Psoas muscle (tissue), 8 donors: ENCODE data around the gene AREG. TPM values are rescaled to one million over a fixed set of nuclear protein-coding genes. Genes with fewer than 3 reads are reported as not detected.

Source experiments
- ATAC-seq, 4 donors: fragments of 200-7000 bp; cut with Tn5 transposase; one replicate each; pipeline ENCODE4 v1.9.1; 2020; ENCODE audit warnings: moderate library complexity in 3 of 4, mild to moderate bottlenecking in 2 of 4
- DNase-seq, 2 donors: peaks; one replicate each; pipeline ENCODE4 v3.0.0-alpha.2; 2020
- H3K27ac ChIP-seq: fragments of 200-600 bp; one replicate; pipeline ENCODE4 v1.8.0; 2022
- H3K27me3 ChIP-seq, 3 donors: fragments of 200-600 bp in 1 of 3; one replicate each; pipeline versions ENCODE4 v1.6.1 to v1.8.0; 2013 to 2022; ENCODE audit warnings: low read length in 2 of 3, mild to moderate bottlenecking in 2 of 3, moderate library complexity in 1 of 3; ENCODE audit not compliant: insufficient read depth in 3 of 3
- H3K36me3 ChIP-seq, 2 donors: fragments of 200-600 bp in 1 of 2; one replicate each; pipeline versions ENCODE4 v1.6.1 to v1.8.0; 2013 to 2022; ENCODE audit warnings: low read depth in 1 of 2, mild to moderate bottlenecking in 1 of 2, moderate library complexity in 1 of 2; ENCODE audit not compliant: insufficient read depth in 1 of 2
- H3K4me1 ChIP-seq: fragments of 200-600 bp; one replicate; pipeline ENCODE4 v1.8.0; 2022
- H3K4me3 ChIP-seq: fragments of 200-600 bp; one replicate; pipeline ENCODE4 v1.8.0; 2022; ENCODE audit warnings: mild to moderate bottlenecking
- H3K9me3 ChIP-seq: fragments of 200-600 bp; one replicate; pipeline ENCODE4 v1.8.0; 2022
- CTCF ChIP-seq: fragments of 200-600 bp; IDR thresholded peaks from one replicate; pipeline ENCODE4 v1.8.0; 2022; ENCODE audit warnings: antibody characterized with exemption
- WGBS, 3 donors: extraction: QIAGEN DNeasy Blood & Tissue Kit; methylation state at CpG; one replicate each; pipeline versions ENCODE4 v1.1.6 to v1.1.7; 2013; 5-methylcytosine and 5-hydroxymethylcytosine counted together
- intact Hi-C, 2 donors: fragments of 100-400 bp; cut with DNase I; formaldehyde crosslinking; loops; one replicate each; pipeline versions ENCODE4 v1.11.0 to v1.14.2; 2022
- polyA plus RNA-seq, 3 donors: library from polyadenylated mRNA; stranded (reverse); fragments of 200-250 nt; gene quantifications; one replicate each; pipeline ENCODE4 v1.2.3, GENCODE V29; 2013
- total RNA-seq, 4 donors: library from RNA; stranded (reverse); fragmentation: NEBNext Ultra II Directional in 2 of 4; extraction: Animal tissue kit (Norgen Biotek cat#: 25700) in 2 of 4; gene quantifications; one replicate each; pipeline versions ENCODE4 v1.2.1 to v1.2.4, GENCODE V29; 2021 to 2023
- donor health status: healthy with polysubstance abuse.
- donor health status: DM: no; HTN: no; CAD: no; lungs with moderate emphysema.
- donor health status: Bipolar disorder and iron deficiency.
- donor health status: healthy.
- donor health status: DM: yes; HTN: yes; CAD: no.
- donor health status: DM: no; HTN: no; CAD: no.
- donor health status: DM: no; HTN: no; CAD: no.
- donor health status: DM: yes; HTN: yes; CAD: no.

AREG gene
- total and polyA plus RNA-seq, 7 donors = 0.25 to 1.3 (median 0.75) TPM; not detected in 1

DNA sequence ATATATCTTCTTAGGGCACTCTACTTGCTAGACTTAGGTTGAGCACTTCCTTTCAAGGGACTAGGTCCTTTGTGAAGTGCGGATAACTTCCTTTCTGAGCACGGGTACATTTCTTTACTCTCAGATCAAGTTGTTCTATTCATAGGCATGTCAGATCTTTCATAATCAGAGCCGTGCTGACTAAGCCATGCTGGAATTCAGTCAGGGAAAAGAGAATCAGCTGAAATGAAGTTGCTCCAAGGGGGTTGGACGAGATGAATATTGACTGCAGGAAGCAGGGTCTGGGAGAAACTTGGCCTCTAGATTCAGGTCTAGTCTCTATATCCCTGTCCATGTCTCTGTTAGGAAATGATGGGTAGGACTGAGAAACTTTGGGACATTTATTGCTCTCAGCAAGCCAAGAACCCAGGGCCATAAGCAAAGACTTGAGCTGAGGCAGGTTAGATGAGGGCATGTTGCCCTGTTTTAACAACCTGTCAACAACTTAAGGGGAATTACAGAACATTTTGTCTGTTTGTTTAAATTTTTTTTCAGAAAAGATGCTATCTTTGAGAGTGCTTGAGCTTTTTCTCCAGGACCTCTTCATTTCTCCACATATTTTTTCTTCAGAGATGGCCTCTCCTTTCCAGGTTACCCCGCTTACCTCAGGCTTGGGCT is 28.3 kb downstream of the AREG start:
- H3K4me1 ChIP-seq = no peaks in the 10 kb centered on the region
- H3K4me3 ChIP-seq = no peak overlapping the region
- ATAC-seq (peak; percentile 23 to 94 (median 79)), DNase-seq (no peak)
- intact Hi-C loops = no loop called here
- no peaks in the 10 kb centered on the region for H3K36me3 ChIP-seq
- no peak overlapping the region for H3K27ac ChIP-seq
- TF ChIP-seq CTCF = no peak
- H3K27me3 ChIP-seq = peaks cover 0 to 3% (median 0%) of the 10 kb centered on the region in 3 donors
- no peaks in the 10 kb centered on the region for H3K9me3 ChIP-seq
- WGBS, 3 donors = 40 to 50% (median 46%) methylated on average over 5 of the region's 5 CpGs

GRCh38 chr4:74474345-74475090 is 29.6 kb downstream of the AREG start:
- no peak overlapping the region for H3K4me3 ChIP-seq
- H3K36me3 ChIP-seq = no peaks in the 10 kb centered on the region
- TF ChIP-seq CTCF = no peak
- ATAC-seq (no peak), DNase-seq (no peak)
- intact Hi-C loops = no loop called here
- WGBS, 3 donors = 66 to 72% (median 68%) methylated on average over 4 of the region's 4 CpGs
- H3K4me1 ChIP-seq = no peaks in the 10 kb centered on the region
- peaks cover 0 to 3% (median 0%) of the 10 kb centered on the region in 3 donors for H3K27me3 ChIP-seq
- no peak overlapping the region for H3K27ac ChIP-seq
- no peaks in the 10 kb centered on the region for H3K9me3 ChIP-seq

GRCh38 chr4:74475091-74475800 is 30.3 kb downstream of the AREG start:
- Histone ChIP-seq H3K9me3 (no peaks in the 10 kb centered on the region), H3K27me3 (peaks cover 0 to 3% (median 0%) of the 10 kb centered on the region in 3 donors), H3K27ac (no peak overlapping the region), H3K36me3 (no peaks in the 10 kb centered on the region), H3K4me1 (no peaks in the 10 kb centered on the region), H3K4me3 (no peak overlapping the region)
- intact Hi-C loops = no loop called here
- TF ChIP-seq CTCF = no peak
- WGBS, 3 donors = 81 to 87% (median 86%) methylated on average over 2 of the region's 2 CpGs
- no peak for DNase-seq
- no peak for ATAC-seq

GRCh38 chr4:74475946-74476345 is 31.0 kb downstream of the AREG start:
- no peak for ATAC-seq
- intact Hi-C loops = no loop called here
- WGBS, 3 donors = 76 to 77% (median 77%) methylated on average over 3 of the region's 3 CpGs

More at GRCh38 chr4:74475946-74476345, 31.0 kb downstream of the AREG start:
- no peak overlapping the region for H3K4me3 ChIP-seq
- H3K27me3 ChIP-seq = peaks cover 0 to 3% (median 0%) of the 10 kb centered on the region in 3 donors
- no peak for TF ChIP-seq CTCF
- H3K9me3 ChIP-seq = no peaks in the 10 kb centered on the region
- H3K4me1 ChIP-seq = no peaks in the 10 kb centered on the region
- no peak overlapping the region for H3K27ac ChIP-seq
- no peaks in the 10 kb centered on the region for H3K36me3 ChIP-seq
- DNase-seq = no peak
